K562 (cell line): ENCODE results near the gene PABPC1L. TPM values are rescaled to one million over a fixed set of nuclear protein-coding genes. Genes with fewer than 3 reads are reported as not detected.

Experiments used
- ARID4B ChIP-seq: sonication (generic); formaldehyde crosslinking; IDR thresholded peaks from 2 replicates; pipeline ENCODE4 v1.8.0; 2022; ENCODE audit warnings: mild to moderate bottlenecking, missing genetic modification reagents
- ATF6 ChIP-seq: sonication (generic); formaldehyde crosslinking; IDR thresholded peaks from 2 replicates; pipeline ENCODE4 v1.4.0; 2020; ENCODE audit warnings: mild to moderate bottlenecking, missing genetic modification reagents
- EP300 ChIP-seq: IDR thresholded peaks from 2 replicates; pipeline ENCODE4 v1.6.1; 2012; ENCODE audit warnings: low read length, improper control_type of control experiment
- ETS2 ChIP-seq: IDR thresholded peaks from 2 replicates; pipeline ENCODE4 v1.6.1; 2016; ENCODE audit warnings: borderline replicate concordance, missing genetic modification characterization, mild to moderate bottlenecking, moderate library complexity, missing compliant biosample characterization; ENCODE audit not compliant: poor library complexity, severe bottlenecking
- FOXK2 ChIP-seq, 2 experiments: fragments of 450-650 bp; IDR thresholded peaks in 1 of 2; conservative IDR thresholded peaks in 1 of 2; 2 replicates each; pipeline ENCODE4 v1.6.1; 2016; ENCODE audit warnings: low read depth in 2 of 2, mild to moderate bottlenecking in 1 of 2
- HDAC2 ChIP-seq: fragments of 450-650 bp; IDR thresholded peaks from 2 replicates; pipeline ENCODE4 v1.6.1; 2016; ENCODE audit warnings: mild to moderate bottlenecking
- MXI1 ChIP-seq: IDR thresholded peaks from 2 replicates; pipeline ENCODE4 v1.6.1; 2011; ENCODE audit warnings: low read depth, mild to moderate bottlenecking, improper control_type of control experiment, low read length
- NEUROD1 ChIP-seq: fragments of 150-350 bp; IDR thresholded peaks from 2 replicates; pipeline ENCODE4 v1.6.1; 2014; ENCODE audit warnings: borderline replicate concordance, low read length, low read depth; ENCODE audit not compliant: partially characterized antibody
- RAD21 ChIP-seq, 2 experiments: fragments of 250-450 bp in 1 of 2; fragments of 450-650 bp in 1 of 2; sonication (Bioruptor Pico) in 1 of 2; formaldehyde crosslinking in 1 of 2; IDR thresholded peaks in 1 of 2; conservative IDR thresholded peaks in 1 of 2; 2 replicates each; pipeline versions ENCODE4 v1.4.0 to v1.8.0; 2020 to 2022; ENCODE audit warnings: mild to moderate bottlenecking in 2 of 2, moderate library complexity in 1 of 2
- TCF7L2 ChIP-seq: fragments of 150-350 bp; IDR thresholded peaks from 2 replicates; pipeline ENCODE4 v1.6.1; 2016; ENCODE audit warnings: low read depth, mild to moderate bottlenecking, low read length, moderate library complexity
- YY1 ChIP-seq, 3 experiments: IDR thresholded peaks; 2 replicates each; pipeline ENCODE4 v1.6.1; 2011; ENCODE audit warnings: low read length in 2 of 3, mild to moderate bottlenecking in 2 of 3, moderate library complexity in 2 of 3, borderline replicate concordance in 1 of 3, control low read depth in 1 of 3, low read depth in 1 of 3; ENCODE audit not compliant: insufficient read depth in 3 of 3, insufficient replicate concordance in 2 of 3, control insufficient read depth in 1 of 3, insufficient read length in 1 of 3; ENCODE audit errors: extremely low read depth in 1 of 3
- ZNF12 ChIP-seq: sonication (generic); formaldehyde crosslinking; IDR thresholded peaks from 2 replicates; pipeline ENCODE4 v1.4.0; 2020; ENCODE audit warnings: mild to moderate bottlenecking, missing genetic modification reagents
- ZNF449 ChIP-seq: fragments of 250-450 bp; sonication (Bioruptor Pico); IDR thresholded peaks from 2 replicates; pipeline ENCODE4 v1.8.0; 2022; ENCODE audit warnings: moderate library complexity, mild to moderate bottlenecking, inconsistent platforms
- polyA plus RNA-seq, 8 experiments: library from polyadenylated mRNA; depleted of rRNA in 4 of 8; stranded (reverse) in 5 of 8; unstranded in 3 of 8; fragments of >200 nt; fragmentation: Nextera tagmentation in 2 of 8; fragmentation: Illumina TruSeq in 1 of 8; extraction: Ambion mirVana in 2 of 8; extraction: Trizol in 1 of 8; gene quantifications; 2 replicates each; pipeline versions ENCODE4 v1.2.1 to v1.2.3, GENCODE V29; 2011 to 2014; ENCODE audit warnings: inconsistent platforms in 1 of 8, missing spikeins in 1 of 8
- total RNA-seq, 7 experiments: library from RNA; depleted of rRNA in 6 of 7; stranded (reverse); fragments of >200 nt in 6 of 7; fragmentation: Illumina TruSeq in 2 of 7; extraction: Trizol in 2 of 7; gene quantifications; 2 replicates each; pipeline versions ENCODE4 v1.2.1 to v1.2.3, GENCODE V29; 2011 to 2021; ENCODE audit warnings: low replicate concordance in 1 of 7
- TF ChIP-seq, protein P1 (sequence below), 2 experiments: fragments of 200-800 bp in 1 of 2; sonication (Bioruptor generic) in 1 of 2; sonication (generic) in 1 of 2; formaldehyde crosslinking in 1 of 2; IDR thresholded peaks in 1 of 2; conservative IDR thresholded peaks in 1 of 2; 2 replicates each; pipeline versions ENCODE4 v1.5.0 to v1.6.1; 2016 to 2020; ENCODE audit warnings: missing compliant biosample characterization in 1 of 2, missing genetic modification characterization in 1 of 2, missing genetic modification reagents in 1 of 2

Gene PABPC1L
- total and polyA plus RNA-seq, 9 of the 15 experiments (the other 6 are each of a cell fraction or from before 2014, with no cell fraction given) = 6.0 to 90.3 (median 15.8) TPM

GRCh38 chr20:44966030-44966961 is 56.4 kb downstream of the PABPC1L start, which contains the start of gene STK4 (continued):
- TF ChIP-seq ARID4B (CRISPR knock-in tag) (peak; percentile 85), EP300 (no peak), RAD21 (CRISPR knock-in tag; conservative IDR thresholded peaks at IDR 0.05 in 1 of 2, IDR thresholded peaks at IDR 0.05 in 1 of 2) (peak; percentile 26 to 39; a peak in 2 of 4 replicates), ZNF449 (CRISPR knock-in tag) (no peak), FOXK2 (conservative IDR thresholded peaks at IDR 0.05 in 1 of 2, IDR thresholded peaks at IDR 0.05 in 1 of 2; ENCODE audit: low read depth in 2 of 2) (peak; percentile 77 to 87), TCF7L2 (no peak), ETS2 (tag) (no peak), ATF6 (CRISPR knock-in tag) (no peak), ZNF12 (CRISPR knock-in tag) (peak; percentile 64; the same call in 1 of the 2 replicates), NEUROD1 (peak; percentile 76), HDAC2 (peak; percentile 28; the same call in 1 of the 2 replicates), YY1 (IDR thresholded peaks at IDR 0.05; ENCODE audit: borderline replicate concordance in 1 of 3, control insufficient read depth in 1 of 3, extremely low read depth in 1 of 3, insufficient read depth in 3 of 3, insufficient read length in 1 of 3, insufficient replicate concordance in 2 of 3, low read depth in 1 of 3, low read length in 2 of 3) (peak in 1 of 3 experiments; percentile 76), MXI1 (peak; percentile 39; the same call in 1 of the 2 replicates)
- TF ChIP-seq, protein P1, sequence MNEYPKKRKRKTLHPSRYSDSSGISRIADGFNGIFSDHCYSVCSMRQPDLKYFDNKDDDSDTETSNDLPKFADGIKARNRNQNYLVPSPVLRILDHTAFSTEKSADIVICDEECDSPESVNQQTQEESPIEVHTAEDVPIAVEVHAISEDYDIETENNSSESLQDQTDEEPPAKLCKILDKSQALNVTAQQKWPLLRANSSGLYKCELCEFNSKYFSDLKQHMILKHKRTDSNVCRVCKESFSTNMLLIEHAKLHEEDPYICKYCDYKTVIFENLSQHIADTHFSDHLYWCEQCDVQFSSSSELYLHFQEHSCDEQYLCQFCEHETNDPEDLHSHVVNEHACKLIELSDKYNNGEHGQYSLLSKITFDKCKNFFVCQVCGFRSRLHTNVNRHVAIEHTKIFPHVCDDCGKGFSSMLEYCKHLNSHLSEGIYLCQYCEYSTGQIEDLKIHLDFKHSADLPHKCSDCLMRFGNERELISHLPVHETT (CRISPR knock-in tag; conservative IDR thresholded peaks at IDR 0.05 in 1 of 2, IDR thresholded peaks at IDR 0.05 in 1 of 2) = peak in 1 of 2 experiments; percentile 96; a peak in 2 of 4 replicates
